ENCODE measurements around the gene PSEN1. TPM values are rescaled to one million over a fixed set of nuclear protein-coding genes. Genes with fewer than 3 reads are reported as not detected.
"Not testable (repeated sequence)": the region's sequence is repeated elsewhere in the genome, so short reads cannot be mapped to it uniquely, and the experiment has no call there.

Gene PSEN1
- total RNA-seq, 4 donors from 2014 or later: 46.5 to 90.9 (median 62.0) TPM

DNA sequence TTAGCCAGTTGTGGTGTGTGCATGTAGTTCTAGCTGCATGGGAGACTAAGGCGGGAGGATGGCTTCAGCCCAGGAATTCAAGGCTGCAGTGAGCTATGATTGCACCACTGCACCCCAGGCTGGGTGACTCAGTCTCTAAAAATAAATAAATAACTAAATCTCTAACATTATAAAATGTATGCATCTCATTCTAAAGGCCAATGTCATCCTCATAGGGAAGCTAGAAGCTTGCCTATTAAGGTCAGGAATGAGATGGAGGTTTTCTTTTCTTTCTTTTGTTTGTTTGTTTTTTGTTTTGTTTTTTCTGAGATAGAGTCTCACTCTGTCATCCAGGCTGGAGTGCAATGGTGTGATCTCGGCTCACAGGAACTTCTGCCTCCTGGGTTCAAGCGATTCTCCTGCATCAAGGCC is 52.2 kb downstream of the PSEN1 start:
- TF ChIP-seq EP300 (IDR thresholded peaks at IDR 0.05) (no peak), POLR2AphosphoS5 (IDR thresholded peaks at IDR 0.05) (no peak), POLR2A (IDR thresholded peaks at IDR 0.05) (no peak)
- TF ChIP-seq, protein P1, sequence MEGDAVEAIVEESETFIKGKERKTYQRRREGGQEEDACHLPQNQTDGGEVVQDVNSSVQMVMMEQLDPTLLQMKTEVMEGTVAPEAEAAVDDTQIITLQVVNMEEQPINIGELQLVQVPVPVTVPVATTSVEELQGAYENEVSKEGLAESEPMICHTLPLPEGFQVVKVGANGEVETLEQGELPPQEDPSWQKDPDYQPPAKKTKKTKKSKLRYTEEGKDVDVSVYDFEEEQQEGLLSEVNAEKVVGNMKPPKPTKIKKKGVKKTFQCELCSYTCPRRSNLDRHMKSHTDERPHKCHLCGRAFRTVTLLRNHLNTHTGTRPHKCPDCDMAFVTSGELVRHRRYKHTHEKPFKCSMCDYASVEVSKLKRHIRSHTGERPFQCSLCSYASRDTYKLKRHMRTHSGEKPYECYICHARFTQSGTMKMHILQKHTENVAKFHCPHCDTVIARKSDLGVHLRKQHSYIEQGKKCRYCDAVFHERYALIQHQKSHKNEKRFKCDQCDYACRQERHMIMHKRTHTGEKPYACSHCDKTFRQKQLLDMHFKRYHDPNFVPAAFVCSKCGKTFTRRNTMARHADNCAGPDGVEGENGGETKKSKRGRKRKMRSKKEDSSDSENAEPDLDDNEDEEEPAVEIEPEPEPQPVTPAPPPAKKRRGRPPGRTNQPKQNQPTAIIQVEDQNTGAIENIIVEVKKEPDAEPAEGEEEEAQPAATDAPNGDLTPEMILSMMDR (IDR thresholded peaks at IDR 0.05): no peak
- 82% methylated on average over 3 of the region's 3 CpGs for WGBS

DNA sequence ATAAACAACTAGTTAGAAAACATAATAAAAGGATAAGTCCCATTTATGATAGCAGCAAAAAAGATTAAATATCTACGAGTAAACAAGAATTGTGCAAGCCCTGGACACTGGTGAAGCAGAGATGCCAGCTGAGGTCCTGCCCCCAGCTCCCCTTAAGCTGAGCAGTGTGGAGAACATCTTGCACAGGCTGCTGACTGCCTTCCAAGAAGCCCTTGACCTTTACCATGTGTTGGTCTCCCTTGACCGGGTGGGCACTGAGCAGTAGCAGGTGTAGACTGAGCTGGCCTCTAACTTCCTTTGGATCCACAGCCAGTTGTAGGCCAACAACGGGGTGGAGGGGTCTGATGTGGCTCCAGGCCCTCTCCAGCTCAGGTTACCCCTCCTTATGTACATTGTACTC is 53.3 kb downstream of the PSEN1 start:
- Histone ChIP-seq H3K27ac (no peak overlapping the region), H3K4me3 (no peak overlapping the region), H3K36me3 (peaks cover 69% of the 10 kb centered on the region), H3K4me1 (no peaks in the 10 kb centered on the region), H3K27me3 (no peaks in the 10 kb centered on the region), H3K9me3 (no peaks in the 10 kb centered on the region)
- no peak for TF ChIP-seq POLR2A (IDR thresholded peaks at IDR 0.05)
- no peak for TF ChIP-seq POLR2AphosphoS5 (IDR thresholded peaks at IDR 0.05)
- TF ChIP-seq, protein P1 (IDR thresholded peaks at IDR 0.05): no peak
- TF ChIP-seq EP300 (IDR thresholded peaks at IDR 0.05): no peak
- 92% methylated on average over 3 of the region's 3 CpGs for WGBS
- DNase-seq (ENCODE audit: low spot score in 2 of 2): no peak

More for the DNA sequence above, 52.2 kb downstream of the PSEN1 start:
- H3K27ac ChIP-seq: no peak overlapping the region
- no peak overlapping the region for H3K4me3 ChIP-seq
- peaks cover 57% of the 10 kb centered on the region for H3K36me3 ChIP-seq
- H3K27me3 ChIP-seq: no peaks in the 10 kb centered on the region
- no peaks in the 10 kb centered on the region for H3K4me1 ChIP-seq
- no peak for DNase-seq (ENCODE audit: low spot score in 2 of 2)
- no peaks in the 10 kb centered on the region for H3K9me3 ChIP-seq

DNA sequence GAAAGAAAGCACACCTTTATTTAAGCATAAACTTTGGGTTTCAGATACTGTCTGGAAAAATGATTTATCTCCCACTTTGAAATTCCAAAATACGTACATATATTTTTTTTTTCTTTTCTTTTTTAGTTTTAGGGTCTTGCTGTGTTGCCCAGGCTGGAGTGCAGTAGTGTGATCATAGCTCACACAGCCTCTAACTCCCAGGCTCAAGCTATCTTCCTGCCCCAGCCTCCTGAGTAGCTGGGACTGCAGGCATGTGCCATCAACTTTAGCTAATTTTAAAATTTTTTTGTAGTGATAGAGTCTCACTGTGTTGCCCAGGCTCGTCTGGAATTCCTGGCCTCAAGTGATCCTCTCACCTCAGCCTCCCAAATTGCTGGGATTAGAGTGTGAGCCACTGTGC is 55.1 kb downstream of the PSEN1 start:
- no peak overlapping the region for H3K27ac ChIP-seq
- no peaks in the 10 kb centered on the region for H3K4me1 ChIP-seq
- no peak overlapping the region for H3K4me3 ChIP-seq
- peaks cover 79% of the 10 kb centered on the region for H3K36me3 ChIP-seq
- no peaks in the 10 kb centered on the region for H3K27me3 ChIP-seq
- no peaks in the 10 kb centered on the region for H3K9me3 ChIP-seq
- TF ChIP-seq POLR2AphosphoS5 (IDR thresholded peaks at IDR 0.05) (no peak), EP300 (IDR thresholded peaks at IDR 0.05) (no peak)
- 91% methylated on average over 2 of the region's 2 CpGs for WGBS
- DNase-seq (ENCODE audit: low spot score in 2 of 2): no peak

DNA sequence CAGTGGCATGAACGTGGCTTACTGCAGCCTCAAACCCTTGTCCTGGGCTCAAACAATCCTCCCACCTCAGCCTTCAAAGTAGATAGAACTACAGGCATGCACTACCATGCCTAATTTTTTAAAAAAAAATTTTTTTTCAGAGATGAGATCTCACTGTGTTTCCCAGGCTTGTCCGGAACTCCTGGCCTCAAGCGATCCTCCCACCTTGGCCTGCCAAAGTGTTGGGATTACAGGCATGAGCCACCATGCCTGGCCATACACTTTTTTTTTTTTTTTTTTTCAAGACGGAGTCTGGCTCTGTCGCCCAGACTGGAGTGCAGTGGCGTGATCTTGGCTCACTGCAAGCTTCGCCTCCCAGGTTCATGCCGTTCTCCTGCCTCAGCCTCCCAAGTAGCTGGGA is 58.0 kb downstream of the PSEN1 start:
- H3K4me3 ChIP-seq: not testable (repeated sequence)
- peaks cover 77% of the 10 kb centered on the region for H3K36me3 ChIP-seq

DNA sequence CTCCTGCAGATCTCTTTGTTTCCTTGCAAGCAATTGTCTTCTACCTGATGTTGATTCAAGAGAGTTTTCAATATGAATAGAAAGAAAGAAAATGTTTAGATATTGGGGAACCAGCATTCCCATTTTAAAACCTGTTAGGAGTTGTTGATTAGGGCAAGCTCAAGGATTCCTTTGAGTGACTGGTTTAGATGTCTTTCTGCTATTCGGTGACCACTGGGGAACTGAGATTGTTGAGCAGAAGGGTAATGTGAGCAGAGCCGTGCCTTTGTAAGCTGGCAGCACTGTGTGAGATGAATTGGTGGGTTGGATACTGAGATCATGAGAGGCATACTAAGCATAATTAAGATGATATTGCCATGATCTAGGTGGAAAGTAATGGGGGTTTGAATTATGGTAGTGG is 61.9 kb downstream of the PSEN1 start:
- TF ChIP-seq POLR2AphosphoS5 (IDR thresholded peaks at IDR 0.05): no peak
- TF ChIP-seq EP300 (IDR thresholded peaks at IDR 0.05): no peak
- TF ChIP-seq POLR2A (IDR thresholded peaks at IDR 0.05): no peak
- TF ChIP-seq, protein P1 (IDR thresholded peaks at IDR 0.05): no peak
- Histone ChIP-seq H3K4me3 (no peak overlapping the region), H3K27me3 (no peaks in the 10 kb centered on the region), H3K36me3 (peaks cover 82% of the 10 kb centered on the region), H3K9me3 (no peaks in the 10 kb centered on the region), H3K4me1 (no peaks in the 10 kb centered on the region), H3K27ac (no peak overlapping the region)
- no peak for DNase-seq (ENCODE audit: low spot score in 2 of 2)
- WGBS: 85% methylated on average over 2 of the region's 2 CpGs

More for the DNA sequence above, 58.0 kb downstream of the PSEN1 start:
- H3K27me3 ChIP-seq; H3K9me3 ChIP-seq; H3K27ac ChIP-seq; DNase-seq (ENCODE audit: low spot score in 2 of 2); H3K4me1 ChIP-seq: not testable (repeated sequence)
- WGBS: 94% methylated on average over 8 of the region's 8 CpGs

DNA sequence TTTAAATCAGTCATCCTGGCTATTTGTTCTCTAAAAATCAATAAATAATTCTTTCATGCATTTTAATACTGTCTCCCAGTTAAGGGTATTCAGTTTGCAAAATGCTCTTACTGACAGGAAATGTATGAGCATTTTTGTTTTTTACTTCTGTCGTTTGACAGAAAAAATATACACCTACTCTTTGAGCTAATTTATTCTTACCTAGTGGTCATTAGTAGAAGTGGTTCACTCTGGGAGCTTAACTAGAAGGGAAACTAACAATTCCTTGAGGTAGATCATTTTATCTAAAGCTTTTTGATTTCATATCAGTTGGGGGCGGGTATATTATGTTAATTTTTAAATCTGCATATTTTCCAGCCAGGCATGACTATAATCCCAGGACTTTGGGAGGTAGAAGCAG is 67.2 kb downstream of the PSEN1 start:
- no peak for TF ChIP-seq POLR2A (IDR thresholded peaks at IDR 0.05)
- TF ChIP-seq, protein P1 (IDR thresholded peaks at IDR 0.05): no peak
- no peak for TF ChIP-seq EP300 (IDR thresholded peaks at IDR 0.05)
- no peak for TF ChIP-seq POLR2AphosphoS5 (IDR thresholded peaks at IDR 0.05)
- Histone ChIP-seq H3K27ac (no peak overlapping the region), H3K4me1 (no peaks in the 10 kb centered on the region), H3K9me3 (no peaks in the 10 kb centered on the region), H3K36me3 (peaks cover 69% of the 10 kb centered on the region), H3K4me3 (no peak overlapping the region), H3K27me3 (no peaks in the 10 kb centered on the region)
- DNase-seq (ENCODE audit: low spot score in 2 of 2): no peak
- WGBS: 90% methylated on average over 2 of the region's 2 CpGs

All from suprapubic skin (tissue), 4 donors.